Osteoblast (primary cell): ENCODE results near the gene NTRK1. TPM values are rescaled to one million over a fixed set of nuclear protein-coding genes. Genes with fewer than 3 reads are reported as not detected.

Source experiments
- DNase-seq: peaks from one replicate; pipeline ENCODE4 v3.0.0; 2011; ENCODE audit warnings: low spot score, mixed read lengths; ENCODE audit not compliant: insufficient read length; ENCODE audit errors: missing footprints
- H2AFZ ChIP-seq: 2 replicates; pipeline ENCODE4 v1.6.0; 2011; ENCODE audit warnings: mild to moderate bottlenecking, low read length
- H3K27ac ChIP-seq: 2 replicates; pipeline ENCODE4 v1.5.1; 2011; ENCODE audit warnings: mild to moderate bottlenecking, low read depth, low read length, moderate library complexity
- H3K27me3 ChIP-seq: 2 replicates; pipeline ENCODE4 v1.6.0; 2012; ENCODE audit warnings: mild to moderate bottlenecking, control low read depth, inconsistent platforms, low read length, moderate library complexity; ENCODE audit not compliant: insufficient read depth
- H3K36me3 ChIP-seq: 2 replicates; pipeline ENCODE4 v1.5.1; 2011; ENCODE audit warnings: mild to moderate bottlenecking, low read length, control low read depth, moderate library complexity; ENCODE audit not compliant: insufficient read depth
- H3K4me1 ChIP-seq: 2 replicates; pipeline ENCODE4 v1.5.1; 2011; ENCODE audit warnings: mild to moderate bottlenecking, low read length, control low read depth, moderate library complexity; ENCODE audit not compliant: insufficient read depth
- H3K4me2 ChIP-seq: 2 replicates; pipeline ENCODE4 v1.6.0; 2011; ENCODE audit warnings: mild to moderate bottlenecking, low read length; ENCODE audit not compliant: insufficient read depth
- H3K4me3 ChIP-seq: fragments of 200-600 bp; sonication (generic); 3 replicates; pipeline ENCODE4 v1.5.1; 2012; ENCODE audit warnings: mild to moderate bottlenecking, low read length, inconsistent platforms; ENCODE audit not compliant: insufficient read depth
- H3K79me2 ChIP-seq: 2 replicates; pipeline ENCODE4 v1.6.0; 2012; ENCODE audit warnings: mild to moderate bottlenecking, low read length, control low read depth, inconsistent platforms; ENCODE audit not compliant: insufficient read depth
- H3K9me3 ChIP-seq: 2 replicates; pipeline ENCODE4 v1.5.1; 2011; ENCODE audit warnings: low read depth, low read length, control low read depth
- H4K20me1 ChIP-seq: 2 replicates; pipeline ENCODE4 v1.6.0; 2012; ENCODE audit warnings: mild to moderate bottlenecking, low read length, control low read depth; ENCODE audit not compliant: insufficient read depth
- CTCF ChIP-seq: IDR thresholded peaks from 2 replicates; pipeline ENCODE4 v1.5.1; 2011; ENCODE audit warnings: mild to moderate bottlenecking, low read depth, low read length, moderate library complexity; ENCODE audit errors: extremely low read depth
- total RNA-seq: library from RNA; depleted of rRNA; stranded (reverse); fragments of >200 nt; gene quantifications from 2 replicates; pipeline ENCODE4 v1.2.3, GENCODE V29; 2012

Gene NTRK1
- total RNA-seq, 1 donor: 0.36 TPM

GRCh38 chr1:156913809-156914387 lies 53.2 kb downstream of the NTRK1 start:
- peaks cover 22% of the 10 kb centered on the region for H3K4me1 ChIP-seq
- no peaks in the 10 kb centered on the region for H3K27me3 ChIP-seq
- TF ChIP-seq CTCF: no peak
- peaks cover 65% of the 10 kb centered on the region for H3K36me3 ChIP-seq
- no peak overlapping the region for H3K4me2 ChIP-seq
- no peak overlapping the region for H2AFZ ChIP-seq
- no peak for DNase-seq
- peak overlapping the region; percentile 23 for H3K27ac ChIP-seq
- no peaks in the 10 kb centered on the region for H3K79me2 ChIP-seq
- H3K9me3 ChIP-seq: no peaks in the 10 kb centered on the region
- H4K20me1 ChIP-seq: peaks cover 10% of the 10 kb centered on the region
- H3K4me3 ChIP-seq: no peak overlapping the region

- peaks cover 60% of the 10 kb centered on the region for H3K36me3 ChIP-seq
- no peak for TF ChIP-seq CTCF
- peaks cover 10% of the 10 kb centered on the region for H4K20me1 ChIP-seq
- peaks cover 24% of the 10 kb centered on the region for H3K4me1 ChIP-seq
- peak overlapping the region; percentile 23 for H3K27ac ChIP-seq
- H3K4me2 ChIP-seq: no peak overlapping the region
- H3K79me2 ChIP-seq: no peaks in the 10 kb centered on the region
- no peak overlapping the region for H3K4me3 ChIP-seq
- no peaks in the 10 kb centered on the region for H3K27me3 ChIP-seq
- no peaks in the 10 kb centered on the region for H3K9me3 ChIP-seq
- H2AFZ ChIP-seq: no peak overlapping the region
- peak; percentile 93 for DNase-seq
Measured at GRCh38 chr1:156914440-156914856, 53.8 kb downstream of the NTRK1 start.

GRCh38 chr1:156920233-156921052 lies 59.8 kb downstream of the NTRK1 start, which contains the start of gene LRRC71:
Gene LRRC71 (plus strand): TSS chr1:156920632. CDS start chr1:156920804, 172 bp downstream.
- H3K4me3 ChIP-seq: peak within 1 kb of the TSS; percentile 65
- H3K27me3 ChIP-seq: peaks cover 43% of the 10 kb centered on the region
- H3K9me3 ChIP-seq: no peaks in the 10 kb centered on the region
- H4K20me1 ChIP-seq: no peaks in the 10 kb centered on the region
- peaks cover 10% of the 10 kb centered on the region for H3K4me1 ChIP-seq
- no peak within 1 kb of the TSS for H3K27ac ChIP-seq
- H3K36me3 ChIP-seq: peaks cover 19% of the 10 kb centered on the region
- H3K4me2 ChIP-seq: peak within 1 kb of the TSS; percentile 82
- peak; percentile 80 for TF ChIP-seq CTCF
- peak within 1 kb of the TSS; percentile 83 for H2AFZ ChIP-seq
- peak; percentile 99 for DNase-seq
- H3K79me2 ChIP-seq: no peaks in the 10 kb centered on the region

GRCh38 chr1:156921053-156921529 lies 60.4 kb downstream of the NTRK1 start:
- no peaks in the 10 kb centered on the region for H3K9me3 ChIP-seq
- H3K4me3 ChIP-seq: peak overlapping the region; percentile 65
- H3K27me3 ChIP-seq: peaks cover 43% of the 10 kb centered on the region
- H3K4me1 ChIP-seq: peaks cover 11% of the 10 kb centered on the region
- TF ChIP-seq CTCF: no peak
- DNase-seq: no peak
- H3K79me2 ChIP-seq: no peaks in the 10 kb centered on the region
- no peak overlapping the region for H2AFZ ChIP-seq
- no peak overlapping the region for H3K27ac ChIP-seq
- no peaks in the 10 kb centered on the region for H4K20me1 ChIP-seq
- peaks cover 12% of the 10 kb centered on the region for H3K36me3 ChIP-seq
- H3K4me2 ChIP-seq: peak overlapping the region; percentile 82
